Anterior cingulate cortex (tissue), 58 donors: ENCODE data around the gene NIPBL.
A peak's percentile ranks its signal among the peaks of the same experiment; 100 is the strongest.
"Not testable (repeated sequence)": the region's sequence is repeated elsewhere in the genome, so short reads cannot be mapped to it uniquely, and the experiment has no call there.

Experiments
- DNase-seq, 58 donors: peaks; one replicate each; lab custom pipeline; 2025; lab: John Stamatoyannopoulos, UW

NIPBL gene

DNA sequence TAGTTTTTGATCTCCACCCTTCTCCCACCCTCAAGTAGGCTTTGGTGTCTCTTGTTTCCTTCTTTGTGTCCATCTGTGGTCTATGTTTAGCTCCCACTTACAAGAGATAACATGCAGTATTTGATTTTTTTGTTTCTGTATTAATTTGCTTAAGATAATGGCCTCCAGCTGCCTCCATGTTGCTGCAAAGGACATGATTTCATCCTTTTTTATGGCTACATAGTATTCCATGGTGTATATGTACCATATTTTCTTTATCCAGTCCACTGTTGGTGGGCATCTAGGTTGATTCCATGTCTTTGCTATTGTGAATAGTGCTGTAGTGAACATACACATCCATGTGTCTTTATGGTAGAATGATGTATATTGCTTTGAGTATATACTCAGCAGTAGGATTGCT lies 24.5 kb downstream of the NIPBL start:
- DNase-seq, result not testable (repeated sequence)

DNA sequence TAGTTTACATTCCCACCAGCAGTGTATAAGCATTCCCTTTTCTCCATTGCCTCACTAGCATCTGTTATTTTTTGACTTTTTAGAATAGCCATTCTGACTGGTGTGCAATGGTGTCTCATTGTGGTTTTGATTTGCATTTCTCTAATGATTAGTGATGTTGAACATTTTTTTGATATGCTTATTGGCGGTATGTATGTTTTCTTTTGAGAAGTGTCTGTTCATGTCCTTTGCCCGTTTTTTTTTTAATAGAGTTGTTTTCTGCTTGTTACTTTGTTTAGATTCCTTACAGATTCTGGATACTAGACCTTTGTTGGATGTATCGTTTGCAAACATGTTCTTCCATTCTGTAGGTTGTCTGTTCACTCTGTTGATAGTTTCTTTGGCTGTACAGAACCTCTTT lies 25.3 kb downstream of the NIPBL start:
- no peak for DNase-seq

DNA sequence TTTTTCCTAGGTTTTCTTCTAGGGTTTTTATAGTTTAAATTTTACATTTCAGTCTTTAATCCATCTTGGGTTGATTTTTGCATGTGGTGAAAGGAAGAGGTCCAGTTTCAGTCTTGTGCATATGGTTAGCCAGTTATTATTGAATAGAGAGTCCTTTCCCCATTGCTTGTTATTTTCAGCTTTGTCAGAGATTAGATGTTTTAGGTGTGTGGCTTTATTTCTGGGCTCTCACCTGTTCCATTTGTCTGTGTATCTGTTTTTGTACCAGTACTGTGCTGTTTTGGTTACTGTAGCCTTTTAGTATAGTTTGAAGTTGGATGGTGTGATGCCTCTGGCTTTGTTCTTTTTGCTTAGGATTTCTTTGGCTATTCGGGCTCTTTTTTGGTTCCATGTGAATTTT lies 25.8 kb downstream of the NIPBL start:
- DNase-seq, result no peak

GRCh38 chr5:36904677-36905076 lies 28.1 kb downstream of the NIPBL start:
- DNase-seq, result no peak

GRCh38 chr5:36908544-36909260 lies 32.1 kb downstream of the NIPBL start:
- DNase-seq, result no peak

DNA sequence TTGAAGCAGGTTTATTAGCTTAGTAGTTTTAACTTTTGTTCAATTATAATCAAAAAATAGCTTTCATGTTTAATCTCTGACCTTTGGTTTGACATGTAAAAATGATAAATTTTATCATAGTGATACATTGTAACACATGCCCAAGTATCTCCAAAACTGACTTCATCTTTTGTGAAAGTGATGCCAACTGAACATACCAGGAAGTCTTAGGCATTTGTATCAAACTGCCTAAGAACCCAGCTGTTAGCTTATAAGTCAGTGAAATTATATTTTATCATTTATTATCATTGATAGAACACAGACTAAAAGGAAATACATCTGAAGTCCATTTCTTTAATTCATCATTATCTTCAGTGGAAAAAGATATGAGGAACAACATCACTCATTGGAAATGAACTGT lies 39.1 kb downstream of the NIPBL start:
- DNase-seq, result no peak

GRCh38 chr5:36916614-36917013 lies 40.0 kb downstream of the NIPBL start:
- not testable (repeated sequence) for DNase-seq

DNA sequence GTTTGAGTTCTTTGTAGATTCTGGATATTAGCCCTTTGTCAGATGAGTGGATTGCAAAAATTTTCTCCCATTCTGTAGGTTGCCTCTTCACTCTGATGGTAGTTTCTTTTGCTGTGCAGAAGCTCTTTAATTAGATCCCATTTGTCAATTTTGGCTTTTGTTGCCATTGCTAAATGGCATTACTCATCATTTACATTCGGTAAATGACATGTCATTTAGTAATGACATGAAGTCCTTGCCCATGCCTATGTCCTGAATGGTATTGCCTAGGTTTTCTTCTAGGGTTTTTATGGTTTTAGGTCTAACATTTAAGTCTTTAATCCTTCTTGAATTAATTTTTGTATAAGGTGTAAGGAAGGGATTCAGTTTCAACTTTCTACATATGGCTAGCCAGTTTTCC lies 40.8 kb downstream of the NIPBL start:
- not testable (repeated sequence) for DNase-seq

- DNase-seq, result no peak
These were observed 42.7 kb downstream of the NIPBL start for GRCh38 chr5:36919238-36919637.

- no peak for DNase-seq
These were observed 43.1 kb downstream of the NIPBL start for GRCh38 chr5:36919650-36920049.

DNA sequence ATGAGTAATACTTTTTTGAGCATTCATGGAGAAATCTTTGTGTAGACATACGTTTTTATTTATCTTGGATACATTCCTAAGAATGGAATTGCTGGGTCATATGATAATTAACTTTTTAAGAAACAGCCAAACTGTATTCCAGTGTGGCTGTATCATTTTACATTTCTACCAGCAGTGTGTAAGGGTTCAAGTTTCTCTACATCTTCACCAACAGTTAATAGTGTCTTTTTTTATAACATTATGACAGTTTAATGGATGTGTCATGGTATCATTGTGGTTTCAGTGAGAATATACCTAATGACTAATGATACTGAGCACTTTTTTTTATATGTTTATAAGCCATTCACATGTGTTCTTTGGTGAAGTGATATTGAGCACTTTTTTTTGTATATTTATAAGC lies 52.4 kb downstream of the NIPBL start:
- DNase-seq, result no peak

DNA sequence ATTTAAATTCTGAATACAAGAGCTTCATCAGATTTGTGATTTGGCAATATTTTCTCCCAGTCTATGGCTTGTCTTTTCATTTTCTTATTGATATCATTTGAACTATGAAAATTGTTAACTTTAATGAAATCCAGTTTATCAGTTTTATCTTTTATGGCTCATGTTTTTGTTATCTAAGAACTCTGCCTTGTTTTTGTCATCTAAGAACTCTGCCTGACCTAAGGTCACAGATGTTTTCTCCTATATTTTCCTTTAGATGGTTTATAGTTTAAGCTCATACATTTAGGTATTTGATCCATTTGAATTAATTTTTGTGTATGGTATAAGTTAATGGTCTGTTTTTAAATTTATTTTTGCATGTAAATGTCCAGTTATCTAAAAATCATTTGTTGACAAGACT lies 52.9 kb downstream of the NIPBL start:
- no peak for DNase-seq

- no peak for DNase-seq
These were observed 55.5 kb downstream of the NIPBL start for GRCh38 chr5:36932056-36932455.

DNA sequence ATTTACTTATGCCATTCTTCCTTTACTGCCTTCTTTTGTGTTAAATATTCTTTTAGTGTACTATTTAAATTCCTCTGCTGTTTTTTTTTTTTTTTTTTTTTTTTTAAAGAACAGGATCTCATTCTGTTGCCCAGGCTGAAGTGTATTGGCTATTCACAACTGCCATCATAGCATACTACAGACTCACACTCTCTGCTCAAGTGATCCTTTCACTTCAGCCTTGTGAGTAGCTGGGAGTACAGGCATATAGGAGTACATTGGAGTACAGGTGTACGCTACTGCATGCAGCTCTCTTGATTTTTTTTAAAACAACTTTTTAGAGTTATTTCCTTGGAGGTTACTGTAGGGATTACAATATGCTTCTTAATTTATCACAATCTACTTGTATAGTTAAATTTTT lies 56.1 kb downstream of the NIPBL start:
- DNase-seq, result no peak

- DNase-seq, result no peak
These were observed 58.3 kb downstream of the NIPBL start for GRCh38 chr5:36934740-36935356.

GRCh38 chr5:36935805-36936204 lies 59.2 kb downstream of the NIPBL start:
- no peak for DNase-seq

DNA sequence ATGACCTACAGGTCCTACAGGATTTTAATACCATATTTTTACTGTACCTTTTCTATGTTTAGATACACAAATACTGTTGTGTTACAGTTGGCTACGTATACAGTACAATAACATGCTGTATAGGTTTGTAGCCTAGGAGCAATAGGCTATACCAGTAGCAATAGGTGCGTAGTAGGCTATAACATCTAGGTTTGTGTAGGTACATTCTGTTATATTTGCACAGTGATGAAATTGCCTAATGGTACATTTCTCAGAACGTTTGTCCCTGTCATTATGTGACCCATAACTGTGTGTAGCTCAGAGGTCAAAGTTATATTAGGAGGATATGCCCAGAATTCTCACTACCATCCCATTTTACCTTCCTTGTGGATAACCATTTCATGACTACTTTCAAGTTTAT lies 59.7 kb downstream of the NIPBL start:
- DNase-seq, result no peak

GRCh38 chr5:36938129-36938528 lies 61.6 kb downstream of the NIPBL start:
- DNase-seq, result no peak

GRCh38 chr5:36939969-36940858 lies 63.6 kb downstream of the NIPBL start:
- no peak for DNase-seq

GRCh38 chr5:36943584-36943983 lies 67.0 kb downstream of the NIPBL start:
- peak in 1 of 58 donors; percentile 1 for DNase-seq

DNA sequence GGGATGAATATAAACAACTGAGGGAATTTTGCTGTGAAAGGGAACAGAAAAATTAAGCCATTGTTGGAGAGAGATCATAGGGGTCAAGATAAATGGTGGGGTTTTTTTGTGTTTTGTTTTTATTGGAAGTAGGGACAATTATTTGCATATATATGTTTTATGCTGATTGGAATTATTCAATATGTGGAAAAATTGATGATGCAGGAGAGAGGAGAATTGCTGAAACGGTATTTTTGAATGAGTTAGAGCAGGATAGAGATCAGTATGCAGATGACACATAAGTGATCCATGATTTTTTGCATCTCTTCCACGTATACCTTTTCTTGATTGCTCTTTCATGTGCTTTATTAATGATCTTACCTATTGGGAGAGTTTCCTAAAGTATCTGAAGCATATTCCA lies 67.5 kb downstream of the NIPBL start:
- DNase-seq, result no peak
